Caco-2 (cell line): ENCODE results near the gene SLC9A2. TPM values are rescaled to one million over a fixed set of nuclear protein-coding genes. Genes with fewer than 3 reads are reported as not detected.

Experiments
- BruUV-seq: library from RNA; stranded (reverse); fragments of 400-500 nt; replicated peaks from 2 replicates; lab custom pipeline; 2021; lab: Mats Ljungman, UMichigan
- CTCF ChIA-PET: fragments of 300-600 bp; sonication (Branson Sonifier 250); formaldehyde crosslinking; loops from one replicate; lab custom pipeline; 2022; ENCODE audit warnings: antibody characterized with exemption; lab: Charles Lee
- POLR2A ChIA-PET: fragments of 300-600 bp; sonication (Branson Sonifier 250); formaldehyde crosslinking; loops from one replicate; lab custom pipeline; 2022; ENCODE audit warnings: antibody characterized with exemption; lab: Charles Lee
- DNase-seq, 2 experiments: peaks; one replicate each; pipeline versions ENCODE4 v3.0.0 to v3.0.0-alpha.2; 2020 to 2022
- H3K27me3 ChIP-seq: replicated peaks from 2 replicates; pipeline ENCODE4 v1.6.0; 2011; ENCODE audit warnings: low read length; ENCODE audit not compliant: control insufficient read depth, insufficient read depth
- H3K36me3 ChIP-seq: 2 replicates; pipeline ENCODE4 v1.5.1; 2011; ENCODE audit warnings: low read length; ENCODE audit not compliant: control insufficient read depth, insufficient read depth
- H3K4me1 ChIP-seq: fragments of 250-450 bp; sonication (Bioruptor Pico); 2 replicates; pipeline ENCODE4 v1.5.1; 2020; ENCODE audit warnings: mild to moderate bottlenecking
- H3K4me3 ChIP-seq: 2 replicates; pipeline ENCODE4 v1.5.1; 2011; ENCODE audit warnings: low read depth, mild to moderate bottlenecking, control low read depth, low read length
- H3K9me3 ChIP-seq: fragments of 250-450 bp; sonication (Bioruptor Pico); 2 replicates; pipeline ENCODE4 v1.5.1; 2020; ENCODE audit warnings: mild to moderate bottlenecking, moderate library complexity
- H3K27ac Mint-ChIP-seq: one replicate; pipeline ENCODE4 v1.8.0; 2022; ENCODE audit warnings: mixed read lengths; ENCODE audit not compliant: unreplicated experiment
- H3K27me3 Mint-ChIP-seq: one replicate; pipeline ENCODE4 v1.8.0; 2022; ENCODE audit warnings: mixed read lengths; ENCODE audit not compliant: insufficient read depth, unreplicated experiment
- H3K36me3 Mint-ChIP-seq: one replicate; pipeline ENCODE4 v1.8.0; 2022; ENCODE audit warnings: mild to moderate bottlenecking, mixed read lengths; ENCODE audit not compliant: insufficient read depth, unreplicated experiment
- H3K4me1 Mint-ChIP-seq: one replicate; pipeline ENCODE4 v1.8.0; 2022; ENCODE audit warnings: low read depth, mixed read lengths; ENCODE audit not compliant: unreplicated experiment
- H3K4me3 Mint-ChIP-seq: one replicate; pipeline ENCODE4 v1.8.0; 2022; ENCODE audit warnings: mild to moderate bottlenecking, moderate library complexity, mixed read lengths; ENCODE audit not compliant: unreplicated experiment
- H3K9me3 Mint-ChIP-seq: one replicate; pipeline ENCODE4 v1.8.0; 2022; ENCODE audit warnings: mixed read lengths; ENCODE audit not compliant: unreplicated experiment
- CTCF ChIP-seq, 2 experiments: fragments of 200-600 bp in 1 of 2; IDR thresholded peaks; 1 replicate in 1 of 2; 2 replicates in 1 of 2; pipeline versions ENCODE4 v1.5.1 to v1.8.0; 2011 to 2022; ENCODE audit warnings: antibody characterized with exemption in 1 of 2, control low read depth in 1 of 2, inconsistent platforms in 1 of 2, low read depth in 1 of 2, low read length in 1 of 2, mild to moderate bottlenecking in 1 of 2, moderate library complexity in 1 of 2; ENCODE audit not compliant: insufficient read depth in 1 of 2, severe bottlenecking in 1 of 2, unreplicated experiment in 1 of 2
- intact Hi-C: fragments of 100-400 bp; cut with micrococcal nuclease; formaldehyde crosslinking; loops from one replicate; pipeline ENCODE4 v1.10.0; 2022; ENCODE audit not compliant: unreplicated experiment
- total RNA-seq: library from RNA; stranded (reverse); gene quantifications from 2 replicates; pipeline ENCODE4 v1.2.3, GENCODE V29; 2022

The SLC9A2 gene
- total RNA-seq, 1 experiment from 2014 or later: 14.4 TPM

- H3K4me3 ChIP-seq: no peak overlapping the region
- no peak overlapping the region for H3K27ac Mint-ChIP-seq
- no peak for TF ChIP-seq CTCF (IDR thresholded peaks at IDR 0.05; ENCODE audit: insufficient read depth in 1 of 2, low read depth in 1 of 2, low read length in 1 of 2, severe bottlenecking in 1 of 2, unreplicated experiment in 1 of 2)
- BruUV-seq: no TSS peak
- ChIA-PET CTCF (no interaction called here), POLR2A (no interaction called here)
- H3K27me3 ChIP-seq: no peaks in the 10 kb centered on the region
- H3K4me3 Mint-ChIP-seq: no peak overlapping the region
- no peaks in the 10 kb centered on the region for H3K9me3 Mint-ChIP-seq
- no peaks in the 10 kb centered on the region for H3K9me3 ChIP-seq
- no peak for DNase-seq
- no peaks in the 10 kb centered on the region for H3K4me1 ChIP-seq
- intact Hi-C loops: no loop called here
- H3K36me3 Mint-ChIP-seq: no peaks in the 10 kb centered on the region
- no peaks in the 10 kb centered on the region for H3K27me3 Mint-ChIP-seq
- H3K4me1 Mint-ChIP-seq: no peaks in the 10 kb centered on the region
- H3K36me3 ChIP-seq: no peaks in the 10 kb centered on the region
Observed at GRCh38 chr2:102674836-102675235, 55.5 kb downstream of the SLC9A2 start.

DNA sequence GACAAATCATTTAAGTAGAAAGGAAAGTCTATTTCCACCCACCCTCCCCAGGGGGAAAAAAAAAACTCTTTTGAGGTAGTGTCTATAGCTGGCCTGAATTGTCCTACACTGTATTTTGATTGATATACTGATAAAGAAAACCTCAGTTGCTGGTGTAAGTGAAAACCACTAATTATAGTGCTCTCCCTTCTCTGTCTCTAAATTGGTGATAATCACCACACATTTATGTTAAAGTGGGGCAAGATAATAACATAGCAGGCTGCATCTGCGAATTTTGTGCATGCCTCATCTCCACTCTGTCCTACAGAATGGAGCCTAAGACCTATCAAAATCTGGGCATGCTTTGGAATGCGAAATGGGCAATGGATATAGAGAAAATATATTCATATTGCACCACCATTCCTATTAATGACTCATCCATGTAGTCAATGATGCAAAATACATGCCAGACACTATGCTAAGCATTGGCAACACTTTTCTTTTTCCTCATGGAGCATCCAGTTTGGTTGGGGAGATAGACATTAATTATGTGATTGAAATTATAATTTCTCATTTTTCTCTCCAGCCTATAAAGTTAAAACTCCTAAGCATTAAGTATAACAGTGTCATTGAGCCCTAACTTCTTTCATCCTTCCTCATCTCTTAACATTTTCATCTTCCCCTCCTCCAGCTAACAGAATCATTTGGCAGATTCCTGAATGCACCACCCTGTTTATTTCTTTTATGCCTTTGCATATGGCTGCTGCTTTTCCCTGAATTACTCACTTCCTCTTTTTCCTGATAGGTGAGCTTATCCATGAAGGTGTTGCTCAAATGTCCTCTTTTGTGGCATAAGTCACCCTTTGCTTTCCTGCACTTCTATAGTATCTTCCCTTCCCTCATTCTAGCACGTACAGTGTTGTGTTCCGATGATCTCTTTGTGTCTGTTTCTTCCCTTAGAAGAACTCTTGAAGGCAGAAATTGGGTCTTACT lies 58.2 kb downstream of the SLC9A2 start:
- TF ChIP-seq CTCF (IDR thresholded peaks at IDR 0.05; ENCODE audit: insufficient read depth in 1 of 2, low read depth in 1 of 2, low read length in 1 of 2, severe bottlenecking in 1 of 2, unreplicated experiment in 1 of 2): no peak
- H3K36me3 Mint-ChIP-seq: peaks cover 2% of the 10 kb centered on the region
- H3K27me3 Mint-ChIP-seq: no peaks in the 10 kb centered on the region
- POLR2A ChIA-PET: no interaction called here
- Histone ChIP-seq H3K4me3 (no peak overlapping the region), H3K9me3 (no peaks in the 10 kb centered on the region), H3K4me1 (no peaks in the 10 kb centered on the region), H3K27me3 (no peaks in the 10 kb centered on the region), H3K36me3 (no peaks in the 10 kb centered on the region)
- H3K27ac Mint-ChIP-seq: no peak overlapping the region
- no TSS peak for BruUV-seq
- intact Hi-C loops: no loop called here
- no peak for DNase-seq
- no peaks in the 10 kb centered on the region for H3K4me1 Mint-ChIP-seq
- CTCF ChIA-PET: no interaction called here
- H3K4me3 Mint-ChIP-seq: no peak overlapping the region
- H3K9me3 Mint-ChIP-seq: no peaks in the 10 kb centered on the region

DNA sequence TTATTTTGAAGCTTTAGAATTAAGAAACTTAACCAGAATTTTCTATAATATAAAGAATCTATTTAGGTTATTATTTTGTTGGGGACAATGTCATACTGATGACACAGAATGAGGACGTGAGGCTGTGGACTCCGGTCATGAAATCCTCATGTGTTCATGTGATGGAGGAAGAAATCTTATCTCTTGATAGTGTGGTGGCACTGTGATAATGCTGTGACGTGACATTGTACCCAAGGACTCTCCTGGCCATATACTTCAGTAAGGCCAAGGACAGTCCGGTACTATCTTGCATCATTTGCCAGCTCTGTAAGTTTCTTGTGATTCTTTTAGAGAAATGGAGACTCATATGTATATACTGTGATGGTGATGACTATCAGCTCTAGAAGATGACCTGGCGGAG lies 59.1 kb downstream of the SLC9A2 start:
- Histone ChIP-seq H3K4me1 (no peaks in the 10 kb centered on the region), H3K27me3 (no peaks in the 10 kb centered on the region), H3K36me3 (no peaks in the 10 kb centered on the region), H3K9me3 (no peaks in the 10 kb centered on the region), H3K4me3 (no peak overlapping the region)
- CTCF ChIA-PET: no interaction called here
- DNase-seq: no peak
- no peak for TF ChIP-seq CTCF (IDR thresholded peaks at IDR 0.05; ENCODE audit: insufficient read depth in 1 of 2, low read depth in 1 of 2, low read length in 1 of 2, severe bottlenecking in 1 of 2, unreplicated experiment in 1 of 2)
- Mint-ChIP-seq H3K27me3 (no peaks in the 10 kb centered on the region), H3K4me1 (no peaks in the 10 kb centered on the region), H3K4me3 (no peak overlapping the region), H3K27ac (no peak overlapping the region), H3K36me3 (peaks cover 6% of the 10 kb centered on the region), H3K9me3 (no peaks in the 10 kb centered on the region)
- no TSS peak for BruUV-seq
- POLR2A ChIA-PET: no interaction called here
- intact Hi-C loops: no loop called here
